CD4-positive, alpha-beta T cell treated with Interleukin-21 for 1 hour (primary cell): Measurements from ENCODE around the gene NDUFS8.
A peak's percentile ranks its signal among the peaks of the same experiment; 100 is the strongest.

Source experiments
- DNase-seq: peaks from one replicate; pipeline ENCODE4 v3.0.0-alpha.2; 2020

The NDUFS8 gene

DNA sequence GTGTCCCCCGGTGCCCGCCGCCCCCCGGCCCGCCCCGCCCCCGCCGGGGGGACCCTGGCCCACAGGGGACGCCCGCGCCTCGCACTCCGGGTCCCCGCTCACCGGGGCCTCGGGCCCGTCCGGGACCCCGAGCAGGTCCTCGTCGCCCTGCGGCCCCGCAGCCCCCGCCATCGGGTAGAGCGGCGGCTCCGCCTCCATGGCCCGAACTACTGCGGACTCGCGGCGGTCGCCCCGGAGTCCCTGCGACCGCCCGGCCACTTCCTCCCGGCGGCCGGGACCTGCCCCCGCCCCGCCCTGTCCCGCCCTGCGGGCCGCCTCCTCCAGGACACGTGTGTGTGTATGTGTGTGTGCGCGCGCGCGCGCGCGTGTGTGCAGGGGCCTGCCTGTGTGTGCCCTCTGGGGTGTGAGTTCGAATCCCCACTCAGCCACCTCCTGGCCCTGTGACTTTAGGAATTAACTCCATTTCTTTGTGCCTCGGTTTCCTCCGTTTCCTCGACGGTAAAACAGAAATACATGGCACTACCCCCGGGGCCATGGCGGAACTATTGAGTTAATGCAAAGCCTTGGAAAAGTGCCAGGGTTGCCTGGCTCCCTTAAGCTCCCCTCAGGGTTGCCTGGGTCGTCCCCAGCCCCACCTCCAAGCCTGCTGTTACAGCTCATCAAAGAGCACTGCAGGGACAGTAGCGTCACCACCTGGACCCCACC is 26.5 kb upstream of the NDUFS8 start, which contains the start of gene UNC93B1:
Gene UNC93B1 (minus strand): TSS at position 252 of the 705 bp plus-strand sequence. CDS start 54 bp downstream, at position 198.
- peak; percentile 85 for DNase-seq

DNA sequence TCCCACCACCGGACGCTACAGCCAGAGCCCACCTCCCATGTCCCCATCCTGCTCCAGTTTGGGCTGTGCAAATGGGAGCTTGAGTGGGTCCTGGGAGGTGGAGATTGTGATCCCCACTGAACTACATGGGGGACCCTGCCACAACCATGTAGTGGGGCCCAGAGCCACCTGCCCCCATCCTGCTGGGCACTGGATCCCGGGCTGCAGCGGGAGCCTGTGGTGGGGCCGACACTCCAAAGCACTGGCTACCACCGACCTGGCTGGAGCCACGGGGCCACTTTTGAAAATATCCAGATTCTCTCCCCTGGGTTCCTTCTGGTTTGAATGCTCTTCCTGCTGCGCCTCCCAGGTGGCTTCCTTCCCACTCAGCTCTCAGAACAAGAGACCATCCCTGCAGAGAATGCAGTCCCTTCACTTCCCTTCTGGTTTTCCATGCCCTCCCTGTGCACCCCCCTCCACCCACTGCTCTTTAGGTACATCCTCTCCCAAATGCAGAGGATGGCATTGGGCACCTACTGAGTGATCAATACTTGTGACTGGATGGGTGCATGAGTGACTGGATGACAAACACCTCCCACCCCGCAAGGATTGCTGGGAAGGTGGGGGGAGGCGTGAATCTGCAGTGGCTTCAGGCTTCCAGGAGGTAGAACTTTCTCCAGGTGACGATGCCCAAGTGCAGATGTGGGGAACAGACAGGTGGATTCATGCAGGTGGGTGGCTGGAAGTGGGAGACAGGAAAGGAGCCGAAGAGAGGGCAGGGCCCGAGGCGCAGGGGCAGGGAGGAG is 25.7 kb upstream of the NDUFS8 start:
- no peak for DNase-seq

DNA sequence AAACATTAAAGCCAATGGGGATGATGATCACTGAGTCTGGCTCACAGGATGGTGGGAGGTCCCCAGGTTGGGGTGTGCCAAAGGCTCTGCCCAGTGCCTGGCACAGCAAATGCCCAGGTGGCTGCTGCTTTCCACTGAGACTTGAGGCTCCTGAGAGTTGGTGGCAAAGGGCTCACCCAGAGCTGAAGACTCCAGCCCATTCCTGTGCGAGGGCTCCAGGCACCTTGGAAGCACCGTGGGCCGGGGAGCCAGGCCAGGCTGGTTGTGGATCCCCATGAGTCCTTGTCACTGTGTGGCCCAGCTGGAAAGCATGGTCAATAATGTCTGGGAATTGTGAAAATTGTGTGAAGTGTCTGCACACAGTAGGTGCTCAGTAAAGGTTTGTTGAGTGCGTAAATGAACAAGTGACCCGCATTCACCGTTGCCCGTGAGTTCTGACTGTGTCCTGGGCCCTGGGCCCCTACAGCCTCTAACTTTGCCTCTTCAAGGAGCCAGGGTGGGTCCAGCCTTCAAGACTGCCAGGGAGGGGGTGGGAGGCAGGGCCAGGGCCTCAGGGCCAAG is 23.8 kb upstream of the NDUFS8 start:
- DNase-seq: no peak

DNA sequence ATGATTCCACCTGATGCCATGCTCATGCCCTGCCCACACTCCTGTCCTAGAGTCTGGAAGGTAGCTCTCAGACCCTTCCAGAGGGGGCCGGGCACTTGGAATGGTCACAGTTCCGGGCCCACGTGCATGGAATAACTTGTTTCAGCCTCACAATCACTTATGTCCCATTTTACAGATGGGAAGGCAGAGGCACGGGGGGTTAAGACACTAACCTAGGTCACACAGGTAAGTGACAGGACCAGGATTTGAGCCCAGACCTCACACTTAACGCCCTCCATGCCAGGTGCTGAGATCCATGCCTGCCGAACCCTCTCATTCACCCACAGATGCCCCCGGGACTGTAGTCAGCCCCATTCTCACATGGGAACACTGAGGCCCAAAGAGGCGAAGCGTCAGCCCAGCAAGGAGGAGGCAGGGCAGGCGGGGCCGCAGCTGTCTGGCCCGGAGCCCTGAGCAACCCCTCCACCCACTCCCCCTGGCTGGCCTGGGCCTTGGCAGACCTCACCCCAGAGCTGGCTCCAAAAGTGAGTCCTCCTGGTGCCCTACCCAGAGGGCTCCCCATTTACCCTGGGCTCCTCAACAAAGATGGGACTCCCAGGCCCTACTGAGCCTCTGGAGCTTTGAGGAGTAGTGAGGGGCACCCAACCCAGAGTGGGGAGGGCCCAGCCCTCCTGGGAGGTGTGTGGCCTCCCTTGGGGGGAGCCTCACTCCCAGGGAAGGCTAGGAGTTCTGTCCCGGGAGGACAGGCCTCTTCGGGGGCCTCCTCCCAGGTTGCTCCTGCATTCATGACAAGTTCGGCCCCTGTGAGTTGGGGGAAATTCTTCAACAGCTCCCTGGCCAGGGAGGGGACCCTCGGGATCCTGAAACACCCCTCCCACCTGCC is 22.7 kb upstream of the NDUFS8 start:
- no peak for DNase-seq

DNA sequence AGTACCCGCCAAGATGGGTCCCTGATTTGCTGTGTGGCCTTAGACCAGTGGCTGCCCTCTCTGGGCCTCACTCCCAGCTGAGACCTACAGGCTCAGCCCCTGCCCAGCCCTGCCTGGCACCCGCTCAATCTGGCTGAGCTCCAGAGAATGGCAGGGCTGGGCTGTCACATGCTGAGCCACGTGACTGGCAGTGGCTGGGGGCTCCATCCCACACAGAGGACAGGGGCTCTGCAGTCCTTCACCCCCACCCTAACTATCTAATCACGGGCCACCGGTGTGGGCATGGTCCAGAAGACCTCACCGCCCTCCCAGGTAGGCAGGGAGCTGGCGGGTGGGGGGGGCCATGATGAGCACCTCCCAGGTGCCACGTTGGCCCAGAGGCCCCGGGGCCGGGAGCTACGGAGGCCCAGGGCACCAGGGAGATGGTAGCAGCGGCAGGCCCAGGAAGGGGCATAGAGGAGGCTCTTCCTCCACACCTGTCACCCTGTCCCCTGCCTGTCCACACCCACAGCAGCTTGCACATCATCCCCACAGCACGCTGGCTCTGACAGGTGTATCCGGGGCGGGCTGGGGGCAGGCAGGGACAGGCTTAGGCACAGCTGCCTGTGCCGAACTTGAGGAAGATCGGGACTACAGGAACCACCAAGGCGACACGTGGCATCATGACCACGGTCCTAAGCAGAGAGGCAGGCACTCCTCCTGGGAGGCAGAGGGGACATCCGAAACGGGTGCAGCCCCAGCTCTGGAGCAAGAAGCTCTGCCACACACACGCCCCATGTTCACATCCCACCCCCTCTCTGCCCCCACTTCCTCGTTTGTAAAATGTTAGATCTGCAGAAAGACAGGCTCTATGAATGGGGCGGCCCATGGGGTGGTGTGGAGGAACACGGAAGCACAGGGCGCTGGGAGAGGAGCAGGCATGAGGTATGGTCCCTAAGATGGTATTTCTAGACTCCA is 21.8 kb upstream of the NDUFS8 start:
- DNase-seq: no peak

DNA sequence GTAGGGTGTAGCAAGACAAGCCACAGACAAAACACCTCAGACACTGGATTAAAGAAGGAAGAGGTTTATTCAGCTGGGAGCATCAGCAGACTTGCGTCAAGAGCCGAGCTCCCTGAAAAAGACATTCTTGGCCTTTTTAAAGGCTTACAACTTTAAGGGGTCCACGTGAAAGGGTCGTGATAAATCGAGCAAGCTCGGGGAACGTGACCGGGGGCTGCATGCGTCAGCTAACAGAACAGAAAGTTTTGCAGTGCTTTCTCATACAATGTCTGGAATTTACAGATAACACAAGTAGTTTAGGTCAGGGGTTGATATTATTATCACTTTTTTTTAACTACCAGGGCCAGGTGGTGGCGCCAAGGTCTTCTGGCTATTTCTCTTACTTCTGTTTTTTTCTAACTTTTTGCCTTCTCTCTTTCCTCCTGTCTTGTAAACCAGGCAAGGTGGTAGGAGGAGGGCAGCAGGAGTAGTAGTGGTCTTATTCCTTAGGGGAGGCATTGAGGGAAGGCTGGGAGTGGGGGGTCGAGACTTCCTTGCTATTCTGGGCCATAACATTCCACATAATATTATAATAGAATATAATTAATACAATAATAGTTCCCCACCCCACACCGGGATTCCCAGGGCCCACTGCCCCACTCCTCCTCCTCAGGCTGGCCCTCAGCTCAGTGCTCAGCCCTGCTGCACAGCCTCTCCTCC is 20.9 kb upstream of the NDUFS8 start:
- no peak for DNase-seq

DNA sequence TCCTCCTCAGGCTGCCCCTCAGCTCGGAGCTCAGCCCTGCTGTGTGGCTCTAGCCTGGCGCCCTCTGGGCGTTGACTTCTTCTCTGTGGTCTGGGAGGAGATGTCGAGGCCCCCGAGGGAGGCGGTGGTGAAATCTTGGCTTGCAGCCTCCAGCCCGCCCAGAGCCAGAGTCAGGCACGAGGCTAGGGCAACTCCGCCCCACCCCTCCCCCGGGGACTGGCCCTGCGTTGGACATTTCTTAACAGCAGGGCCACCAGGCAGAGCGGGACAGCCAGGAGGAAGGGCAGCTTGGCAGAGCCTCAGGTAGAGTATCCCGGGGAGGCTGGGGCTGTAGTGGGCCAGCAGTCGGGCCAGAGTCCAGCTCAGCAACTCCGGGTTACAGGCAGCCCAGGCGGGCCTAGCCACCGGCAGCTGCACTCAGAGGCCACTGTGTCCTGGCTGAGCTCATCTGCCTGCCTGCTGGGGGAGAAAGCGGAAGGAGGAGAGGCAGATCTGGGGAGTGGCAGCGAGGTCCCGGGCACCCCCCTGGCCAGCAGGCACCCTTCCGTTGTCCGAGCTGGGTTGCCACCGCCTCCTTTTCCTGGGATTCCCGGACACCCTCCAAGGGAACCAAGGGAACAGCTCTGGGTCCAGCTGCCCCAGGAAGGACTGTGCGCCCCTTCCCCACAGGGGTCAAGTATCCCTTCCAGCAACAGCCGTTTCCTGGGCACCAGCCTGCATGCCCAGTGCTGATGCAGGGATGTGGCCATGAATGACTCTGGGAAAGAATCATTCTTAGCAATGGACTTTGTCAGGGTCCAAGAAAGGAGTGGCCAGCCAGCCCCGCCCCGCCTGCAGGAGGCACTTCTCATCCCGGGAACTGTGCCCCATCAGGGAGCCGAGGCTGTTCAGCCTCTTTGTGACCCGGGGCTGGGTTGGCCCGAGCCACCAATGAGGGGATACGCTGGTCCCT is 20.1 kb upstream of the NDUFS8 start, which contains the start of gene ALDH3B1:
Gene ALDH3B1 (plus strand): TSS at position 238 of the 952 bp plus-strand sequence. CDS start 4,971 bp downstream, outside the sequence.
- peak; percentile 19 for DNase-seq

DNA sequence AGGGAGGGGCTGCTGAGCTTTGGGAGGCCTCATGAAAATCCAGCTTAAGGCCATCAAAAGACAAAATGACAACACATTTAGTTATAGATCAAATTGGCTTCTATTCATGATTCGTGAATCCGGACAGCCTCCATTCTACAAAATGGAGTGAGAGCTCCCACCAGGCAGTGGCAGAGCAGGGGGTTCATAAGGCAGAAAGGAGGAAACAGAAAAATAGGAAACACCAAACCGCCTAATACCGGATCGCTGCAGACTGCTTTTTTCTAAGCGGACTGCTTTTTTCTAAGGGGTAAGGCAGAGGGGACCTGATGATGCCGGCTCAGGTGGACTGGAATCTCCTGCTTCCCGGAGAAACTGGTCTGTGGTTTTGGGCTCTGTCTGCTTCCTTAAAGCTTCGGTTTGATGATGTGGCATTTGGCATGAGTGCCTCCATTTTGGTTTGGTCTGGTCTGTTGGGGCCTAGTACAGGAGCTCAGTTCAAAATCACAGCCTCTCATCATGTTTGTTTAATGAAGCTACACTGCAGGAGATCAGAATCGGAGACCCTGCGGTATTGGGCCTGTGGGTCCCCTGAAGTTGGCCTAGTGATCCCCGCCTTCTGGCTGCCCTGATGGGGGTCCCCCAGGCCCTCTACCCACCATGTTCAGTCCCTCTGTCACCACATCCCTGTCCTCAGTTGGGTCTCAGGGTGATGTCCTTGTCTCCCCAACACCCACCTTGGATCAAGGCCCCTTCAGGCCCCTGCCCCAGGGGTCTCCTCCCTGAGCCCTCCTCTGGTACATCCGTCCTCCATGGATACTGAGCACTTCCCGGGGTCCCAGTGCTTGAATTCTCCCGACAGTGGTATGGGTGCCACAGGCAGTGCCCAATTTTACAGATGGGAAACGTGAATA is 19.2 kb upstream of the NDUFS8 start:
- DNase-seq: no peak

DNA sequence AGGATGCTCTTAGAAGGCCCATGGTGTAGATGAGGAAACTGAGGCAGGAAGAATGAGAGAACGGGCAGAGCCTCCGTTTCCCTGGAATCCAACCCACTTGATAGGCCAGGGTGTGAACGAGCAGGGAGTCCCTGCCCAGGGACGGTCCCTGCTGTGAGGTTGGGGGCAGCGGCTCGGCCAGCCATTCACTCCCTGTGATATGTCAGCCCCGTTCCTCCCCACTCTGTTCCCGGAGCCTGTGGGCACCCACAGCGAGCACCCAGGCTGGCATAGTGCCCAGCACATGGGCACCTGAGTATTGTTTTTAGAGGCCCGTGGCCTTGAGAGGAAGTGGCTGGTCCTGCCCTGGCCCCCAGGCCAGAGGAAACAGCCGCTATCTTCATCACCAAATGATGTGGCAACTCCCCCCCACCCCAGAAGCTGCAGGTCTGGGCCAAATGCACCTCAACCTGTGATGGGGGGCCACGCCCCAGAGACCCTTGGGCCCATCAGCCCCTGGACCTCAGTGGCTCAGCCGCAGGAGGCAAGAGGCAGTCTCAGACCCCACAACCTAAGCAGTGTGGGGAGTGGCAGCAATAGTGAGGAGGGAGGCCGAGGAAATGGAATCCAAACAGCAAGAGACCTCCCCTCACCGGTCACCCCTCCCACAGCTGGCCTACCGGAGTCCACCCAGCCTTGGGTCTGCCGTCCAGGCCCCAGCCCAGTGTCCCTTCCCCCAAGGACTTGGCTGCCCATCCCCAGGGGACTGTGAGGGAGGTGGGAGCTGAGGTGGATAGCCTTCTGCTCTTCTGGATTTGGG is 18.2 kb upstream of the NDUFS8 start:
- DNase-seq: no peak

DNA sequence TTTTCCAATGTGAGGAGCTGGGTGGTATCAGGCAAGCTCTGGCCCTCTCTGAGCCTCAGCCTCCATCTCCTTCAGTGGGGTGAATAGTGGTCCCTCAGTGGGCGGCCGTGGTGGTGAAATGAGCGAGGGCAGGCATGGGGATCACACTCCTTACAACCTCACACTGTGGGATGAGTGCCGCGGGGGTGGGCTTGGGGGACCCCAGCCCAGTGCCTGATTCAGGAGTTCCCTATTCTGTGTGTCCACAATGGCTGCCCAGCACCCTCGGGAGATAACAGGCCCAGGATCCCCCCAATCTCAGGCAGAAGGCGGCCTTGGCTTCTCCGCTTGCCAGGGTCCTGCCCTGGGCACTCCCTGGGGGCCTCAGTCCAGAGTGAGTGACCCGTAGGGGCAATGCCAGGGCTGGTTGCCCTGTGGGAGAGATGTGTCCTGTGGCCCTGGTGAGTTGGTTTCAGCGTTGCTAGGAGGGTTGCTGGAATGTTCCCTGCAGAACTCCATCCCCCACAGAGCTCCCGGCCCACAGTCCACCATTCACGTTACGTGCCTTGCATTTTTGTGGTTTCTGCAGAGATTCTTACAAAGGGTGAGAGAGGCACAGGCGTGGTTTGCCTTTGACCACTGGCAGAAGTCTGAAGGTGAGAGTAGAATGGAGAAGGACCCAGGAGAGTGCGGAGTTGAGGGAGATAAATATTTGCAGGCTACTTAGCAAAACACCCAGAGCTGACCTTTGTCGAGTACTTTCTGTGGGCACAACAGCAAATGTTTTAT is 17.5 kb upstream of the NDUFS8 start:
- no peak for DNase-seq

DNA sequence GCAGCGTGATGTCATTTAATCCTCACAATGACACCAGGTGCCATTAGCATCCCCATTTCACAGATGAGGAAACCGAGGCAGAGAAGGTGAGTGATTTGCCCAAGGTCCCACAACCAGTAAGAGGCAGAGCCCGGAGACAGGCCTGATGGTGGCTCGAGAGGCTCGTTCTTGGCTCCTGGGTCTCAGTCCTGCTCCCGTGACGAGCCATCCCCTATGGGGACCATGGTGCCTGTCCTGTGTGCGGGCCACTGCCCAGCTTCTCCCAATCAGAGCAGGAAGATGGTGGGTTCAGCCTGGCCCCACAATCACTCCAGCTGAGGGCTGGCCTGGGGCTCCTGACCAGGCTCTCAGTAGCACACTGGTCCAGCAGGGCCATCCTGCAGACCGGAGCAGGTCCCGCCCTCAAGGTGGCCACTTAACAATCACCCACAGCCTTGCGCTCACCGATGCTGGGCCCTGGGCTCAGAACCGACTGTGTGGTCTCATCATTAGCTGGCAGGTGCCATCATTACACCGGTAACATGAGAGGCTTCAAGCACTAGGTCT is 16.8 kb upstream of the NDUFS8 start:
- no peak for DNase-seq

DNA sequence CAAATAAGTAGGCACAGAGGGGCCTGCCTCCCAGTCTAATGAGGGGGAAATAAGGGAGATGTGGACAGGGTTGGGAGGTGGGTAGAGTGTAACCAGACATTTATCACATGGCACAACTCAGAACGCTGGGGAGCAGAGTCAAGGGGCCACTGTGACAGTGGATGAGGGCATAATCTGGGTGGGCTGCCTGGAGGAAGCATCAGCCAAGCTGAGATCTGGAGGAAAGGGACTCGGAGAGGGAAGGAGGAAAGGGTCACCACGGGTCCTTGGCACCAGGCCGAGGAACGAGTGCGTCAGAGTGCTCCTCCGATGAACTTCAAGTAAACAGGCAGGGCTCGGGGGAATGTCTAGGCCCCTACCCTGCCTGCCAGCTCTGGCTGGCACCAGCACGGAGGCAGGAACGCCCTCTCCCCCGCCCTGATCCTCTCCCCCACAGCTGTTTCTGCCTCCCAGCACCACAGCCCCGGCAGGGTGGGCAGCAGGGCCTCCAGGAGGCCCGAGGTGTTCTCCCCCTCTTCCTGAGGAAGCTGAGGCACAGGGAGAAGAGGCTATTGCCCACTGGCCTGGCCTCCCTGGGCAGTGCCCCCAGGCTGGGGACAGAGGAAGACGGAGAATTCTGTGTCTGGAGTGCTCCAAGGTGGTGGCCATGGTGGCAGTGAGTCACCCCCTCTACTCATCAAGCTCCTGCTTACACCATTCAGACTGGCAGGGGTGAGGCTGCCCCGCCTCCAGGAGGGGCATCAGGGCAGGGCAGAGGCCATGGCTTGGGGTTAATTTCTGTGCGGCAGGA is 16.1 kb upstream of the NDUFS8 start:
- no peak for DNase-seq

DNA sequence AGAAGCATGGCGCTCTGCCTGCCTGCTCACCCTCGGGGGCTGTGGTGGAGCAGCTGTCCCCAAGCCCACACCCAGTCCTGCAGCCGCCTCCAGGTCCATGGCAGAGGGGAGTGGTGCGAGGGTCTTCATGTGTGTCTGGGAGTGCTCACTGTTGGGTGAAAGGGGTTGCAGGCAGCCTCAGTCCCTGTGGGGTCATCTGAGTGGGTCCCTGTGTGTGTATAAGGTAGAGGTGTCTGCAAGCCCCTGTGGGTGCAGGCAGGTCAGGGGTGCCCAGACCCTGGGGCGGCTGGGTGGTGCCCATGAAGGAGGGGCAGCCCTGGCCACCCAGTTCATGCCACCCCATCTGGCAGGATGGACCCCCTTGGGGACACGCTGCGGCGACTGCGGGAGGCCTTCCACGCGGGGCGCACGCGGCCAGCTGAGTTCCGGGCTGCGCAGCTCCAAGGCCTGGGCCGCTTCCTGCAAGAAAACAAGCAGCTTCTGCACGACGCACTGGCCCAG is 15.5 kb upstream of the NDUFS8 start:
- DNase-seq: no peak

DNA sequence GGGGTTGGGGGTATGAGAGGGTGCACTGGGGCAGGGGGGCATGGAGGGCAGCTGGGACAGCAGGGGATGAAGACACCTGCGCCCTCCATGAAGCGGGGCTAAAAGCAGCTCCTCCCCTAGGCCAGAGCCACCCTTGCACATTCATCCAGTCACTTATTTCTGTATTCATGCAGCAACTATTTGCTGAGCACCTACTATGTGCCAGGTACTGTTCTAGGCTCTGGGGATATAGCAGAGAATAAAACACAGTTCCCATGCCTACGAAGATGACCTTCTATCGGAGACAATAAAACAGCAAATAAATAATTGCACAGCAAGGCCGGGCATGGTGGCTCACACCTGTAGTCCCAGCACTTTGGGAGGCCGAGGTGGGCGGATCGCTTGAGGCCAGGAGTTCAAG is 15.0 kb upstream of the NDUFS8 start:
- no peak for DNase-seq

DNA sequence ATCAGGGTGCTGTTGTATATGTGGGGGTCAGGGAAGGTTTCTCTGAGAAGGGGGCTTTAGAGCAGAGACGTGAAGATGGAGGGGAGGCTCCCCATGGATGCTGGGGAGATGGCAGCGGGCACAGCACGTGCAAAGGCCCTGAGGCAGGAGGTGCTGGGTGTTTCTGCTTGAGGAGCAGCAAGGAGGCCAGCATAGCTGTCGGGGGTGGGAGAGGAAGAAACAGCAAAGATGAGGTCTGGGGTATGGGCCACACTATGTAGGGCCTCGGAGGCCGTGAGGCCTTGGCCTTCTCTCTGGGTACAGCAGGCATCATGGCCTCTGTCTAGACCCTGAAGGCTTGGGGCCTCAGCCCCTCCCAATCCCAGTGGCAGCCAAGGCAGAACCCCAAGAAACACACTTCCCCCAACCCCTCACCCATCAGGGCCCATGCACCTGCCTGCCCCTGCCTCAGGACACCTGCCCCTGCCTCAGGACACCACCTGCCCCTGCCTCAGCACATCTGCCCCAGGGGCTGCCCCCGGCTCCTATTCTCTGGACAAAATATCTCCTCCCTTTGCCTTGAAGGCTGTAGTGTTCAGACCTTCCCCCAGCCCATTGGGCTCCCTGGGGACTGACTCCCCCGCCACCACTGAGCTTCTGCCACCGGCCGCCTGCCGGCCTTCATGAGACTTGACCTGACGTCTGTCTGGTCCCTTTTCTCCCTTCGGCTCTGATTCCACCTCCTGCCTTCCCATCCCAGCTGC is 14.1 kb upstream of the NDUFS8 start:
- no peak for DNase-seq
